ENCODE data around the gene SLC10A7. TPM values are rescaled to one million over a fixed set of nuclear protein-coding genes. Genes with fewer than 3 reads are reported as not detected.

Gene SLC10A7
- total RNA-seq, 1 donor = 20.3 TPM

GRCh38 chr4:146450524-146450923 lies 71.2 kb downstream of the SLC10A7 start:
- TF ChIP-seq CTCF (IDR thresholded peaks at IDR 0.05; ENCODE audit: insufficient read depth, low read depth, low read length) = no peak
- peak; percentile 43 for DNase-seq (ENCODE audit: low read depth)
- H3K4me3 ChIP-seq (ENCODE audit: low read depth, low read length) = peak overlapping the region; percentile 10

GRCh38 chr4:146446555-146446954 lies 75.2 kb downstream of the SLC10A7 start:
- TF ChIP-seq CTCF (IDR thresholded peaks at IDR 0.05; ENCODE audit: insufficient read depth, low read depth, low read length) = no peak
- no peak overlapping the region for H3K4me3 ChIP-seq (ENCODE audit: low read depth, low read length)
- no peak for DNase-seq (ENCODE audit: low read depth)

GRCh38 chr4:146445198-146446150 lies 76.3 kb downstream of the SLC10A7 start:
- DNase-seq (ENCODE audit: low read depth) = no peak
- no peak overlapping the region for H3K4me3 ChIP-seq (ENCODE audit: low read depth, low read length)
- no peak for TF ChIP-seq CTCF (IDR thresholded peaks at IDR 0.05; ENCODE audit: insufficient read depth, low read depth, low read length)

- H3K4me3 ChIP-seq (ENCODE audit: low read depth, low read length) = no peak overlapping the region
- DNase-seq (ENCODE audit: low read depth) = no peak
- TF ChIP-seq CTCF (IDR thresholded peaks at IDR 0.05; ENCODE audit: insufficient read depth, low read depth, low read length) = no peak
Measured at GRCh38 chr4:146443525-146443924, 78.2 kb downstream of the SLC10A7 start.

GRCh38 chr4:146442801-146443200 lies 78.9 kb downstream of the SLC10A7 start:
- no peak overlapping the region for H3K4me3 ChIP-seq (ENCODE audit: low read depth, low read length)
- DNase-seq (ENCODE audit: low read depth) = peak; percentile 59
- TF ChIP-seq CTCF (IDR thresholded peaks at IDR 0.05; ENCODE audit: insufficient read depth, low read depth, low read length) = no peak

- TF ChIP-seq CTCF (IDR thresholded peaks at IDR 0.05; ENCODE audit: insufficient read depth, low read depth, low read length) = no peak
- no peak overlapping the region for H3K4me3 ChIP-seq (ENCODE audit: low read depth, low read length)
- DNase-seq (ENCODE audit: low read depth) = no peak
Measured at GRCh38 chr4:146439999-146440398, 81.7 kb downstream of the SLC10A7 start.
